GM06990 (cell line): Measurements from ENCODE around the gene INPP5A.

Source experiments
- DNase-seq: peaks from one replicate; pipeline ENCODE4 v3.0.0-alpha.2; 2011; ENCODE audit not compliant: insufficient read length; ENCODE audit errors: extremely low read depth
- H3K27me3 ChIP-seq: replicated peaks from 2 replicates; pipeline ENCODE4 v1.6.0; 2011; ENCODE audit warnings: low read length; ENCODE audit not compliant: control insufficient read depth, insufficient read depth
- H3K36me3 ChIP-seq: 2 replicates; pipeline ENCODE4 v1.5.1; 2011; ENCODE audit warnings: low read length; ENCODE audit not compliant: control insufficient read depth, insufficient read depth
- H3K4me3 ChIP-seq: replicated peaks from 2 replicates; pipeline ENCODE4 v1.5.1; 2011; ENCODE audit warnings: low read depth, mild to moderate bottlenecking, control low read depth, low read length
- CTCF ChIP-seq: IDR thresholded peaks from 2 replicates; pipeline ENCODE4 v1.5.1; 2011; ENCODE audit warnings: low read length, control low read depth, mild to moderate bottlenecking, inconsistent platforms; ENCODE audit not compliant: insufficient read depth, poor library complexity, severe bottlenecking

Gene INPP5A

GRCh38 chr10:132756591-132756990, 219.0 kb downstream of the INPP5A start:
- no peak for TF ChIP-seq CTCF
- no peak for DNase-seq
- Histone ChIP-seq H3K27me3 (no peaks in the 10 kb centered on the region), H3K4me3 (no peak overlapping the region), H3K36me3 (peaks cover 2% of the 10 kb centered on the region)

GRCh38 chr10:132757171-132757570, 219.6 kb downstream of the INPP5A start:
- no peak for TF ChIP-seq CTCF
- no peak overlapping the region for H3K4me3 ChIP-seq
- H3K27me3 ChIP-seq = no peaks in the 10 kb centered on the region
- H3K36me3 ChIP-seq = peaks cover 2% of the 10 kb centered on the region
- DNase-seq = no peak

DNA sequence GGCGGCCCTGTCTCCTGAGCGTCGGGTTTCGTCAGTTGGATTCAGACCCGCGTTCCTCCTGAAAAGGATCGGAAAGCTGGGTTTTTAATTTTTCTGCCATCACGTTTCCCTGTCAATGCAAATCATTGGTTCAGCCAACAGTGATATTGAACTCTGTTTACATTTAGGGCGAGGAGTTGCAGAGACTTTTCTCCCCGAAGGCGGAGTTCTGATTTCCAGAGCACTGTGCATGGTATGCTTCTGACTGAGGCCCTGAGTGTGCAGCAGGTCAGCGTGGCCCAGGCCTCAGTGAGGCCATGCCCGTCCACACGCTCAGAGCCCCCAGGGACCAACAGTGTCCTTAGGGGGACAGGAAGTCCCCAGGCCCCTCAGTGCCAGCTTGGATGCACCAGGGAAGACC, 221.3 kb downstream of the INPP5A start:
- peaks cover 2% of the 10 kb centered on the region for H3K36me3 ChIP-seq
- TF ChIP-seq CTCF = no peak

GRCh38 chr10:132761395-132762060, 223.9 kb downstream of the INPP5A start:
- DNase-seq = no peak
- Histone ChIP-seq H3K36me3 (no peaks in the 10 kb centered on the region; the same call in 1 of the 2 replicates), H3K4me3 (no peak overlapping the region), H3K27me3 (no peaks in the 10 kb centered on the region)
- no peak for TF ChIP-seq CTCF

More for the DNA sequence above, 221.3 kb downstream of the INPP5A start:
- DNase-seq = no peak
- Histone ChIP-seq H3K27me3 (no peaks in the 10 kb centered on the region), H3K4me3 (no peak overlapping the region)

DNA sequence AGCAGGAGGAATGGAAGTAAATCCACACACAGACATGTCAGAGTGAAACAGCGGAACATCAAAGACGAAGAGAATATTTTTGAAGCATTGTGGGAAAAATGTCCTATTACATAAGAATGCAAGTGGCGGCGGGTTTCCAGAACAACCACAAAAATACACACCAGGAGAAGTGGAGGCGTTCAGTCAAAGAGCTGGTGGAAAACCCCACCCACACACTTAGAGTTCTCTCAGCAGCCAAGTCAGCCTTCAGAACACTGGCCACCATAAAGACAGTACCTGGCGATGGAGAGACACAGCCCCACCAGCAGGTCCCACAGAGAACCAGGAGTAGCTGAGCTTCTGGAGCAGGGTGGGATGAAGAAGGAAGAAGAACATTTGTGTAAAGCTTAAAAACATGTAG, 224.7 kb downstream of the INPP5A start:
- DNase-seq = no peak
- no peak overlapping the region for H3K4me3 ChIP-seq
- no peak for TF ChIP-seq CTCF
- H3K36me3 ChIP-seq = no peaks in the 10 kb centered on the region; the same call in 1 of the 2 replicates
- H3K27me3 ChIP-seq = no peaks in the 10 kb centered on the region

GRCh38 chr10:132763545-132763944, 226.0 kb downstream of the INPP5A start:
- Histone ChIP-seq H3K27me3 (no peaks in the 10 kb centered on the region), H3K36me3 (no peaks in the 10 kb centered on the region), H3K4me3 (no peak overlapping the region)
- no peak for TF ChIP-seq CTCF
- DNase-seq = no peak
